HepG2 (cell line): ENCODE results near the gene EEF2. TPM values are rescaled to one million over a fixed set of nuclear protein-coding genes. Genes with fewer than 3 reads are reported as not detected.
A peak's percentile ranks its signal among the peaks of the same experiment; 100 is the strongest.

ENCODE experiments used
- ATM ChIP-seq: fragments of 450-650 bp; IDR thresholded peaks from 2 replicates; pipeline ENCODE4 v1.7.1; 2017; ENCODE audit warnings: mild to moderate bottlenecking, borderline replicate concordance
- E2F5 ChIP-seq: sonication (generic); formaldehyde crosslinking; conservative IDR thresholded peaks from 2 replicates; pipeline ENCODE4 v1.4.0; 2020; ENCODE audit warnings: missing genetic modification reagents
- ELF3 ChIP-seq: IDR thresholded peaks from 2 replicates; pipeline ENCODE4 v1.6.1; 2016; ENCODE audit warnings: missing genetic modification reagents, missing compliant biosample characterization
- GPBP1L1 ChIP-seq: sonication (generic); formaldehyde crosslinking; IDR thresholded peaks from 2 replicates; pipeline ENCODE4 v1.5.0; 2020; ENCODE audit warnings: mild to moderate bottlenecking, missing genetic modification reagents
- KLF11 ChIP-seq: IDR thresholded peaks from 2 replicates; pipeline ENCODE4 v1.6.1; 2016; ENCODE audit warnings: missing compliant biosample characterization
- POLR2A ChIP-seq, 2 experiments: IDR thresholded peaks; 2 replicates each; pipeline ENCODE4 v1.6.1; 2011; ENCODE audit warnings: low read depth in 2 of 2, low read length in 2 of 2, mild to moderate bottlenecking in 1 of 2, moderate library complexity in 1 of 2; ENCODE audit not compliant: insufficient read depth in 1 of 2
- POLR2AphosphoS5 ChIP-seq: IDR thresholded peaks from 2 replicates; pipeline ENCODE4 v1.6.1; 2012; ENCODE audit warnings: low read depth, low read length
- ZBTB2 ChIP-seq: sonication (generic); formaldehyde crosslinking; IDR thresholded peaks from 2 replicates; pipeline ENCODE4 v1.8.0; 2022; ENCODE audit warnings: low read depth, missing genetic modification reagents
- ZBTB49 ChIP-seq: sonication (generic); formaldehyde crosslinking; IDR thresholded peaks from 2 replicates; pipeline ENCODE4 v1.4.0; 2020; ENCODE audit warnings: missing genetic modification reagents, borderline replicate concordance
- ZMYM2 ChIP-seq: sonication (generic); formaldehyde crosslinking; IDR thresholded peaks from 2 replicates; pipeline ENCODE4 v1.8.0; 2022; ENCODE audit warnings: mild to moderate bottlenecking, missing genetic modification reagents
- ZMYM3 ChIP-seq: sonication (generic); formaldehyde crosslinking; IDR thresholded peaks from 2 replicates; pipeline ENCODE4 v1.5.1; 2020; ENCODE audit warnings: mild to moderate bottlenecking, missing genetic modification reagents
- ZNF333 ChIP-seq: sonication (generic); formaldehyde crosslinking; IDR thresholded peaks from 2 replicates; pipeline ENCODE4 v1.4.0; 2020; ENCODE audit warnings: mild to moderate bottlenecking, missing genetic modification reagents, borderline replicate concordance
- ZNF407 ChIP-seq: sonication (generic); formaldehyde crosslinking; IDR thresholded peaks from one replicate; pipeline ENCODE4 v1.5.1; 2020; ENCODE audit warnings: mild to moderate bottlenecking, missing genetic modification reagents; ENCODE audit errors: not compliant biosample characterization
- ZNF44 ChIP-seq: sonication (generic); formaldehyde crosslinking; IDR thresholded peaks from 2 replicates; pipeline ENCODE4 v1.5.1; 2020; ENCODE audit warnings: mild to moderate bottlenecking, missing genetic modification reagents
- ZNF460 ChIP-seq: sonication (generic); formaldehyde crosslinking; IDR thresholded peaks from 2 replicates; pipeline ENCODE4 v1.5.1; 2020; ENCODE audit warnings: missing genetic modification reagents, mild to moderate bottlenecking, borderline replicate concordance
- ZNF7 ChIP-seq: IDR thresholded peaks from 2 replicates; pipeline ENCODE4 v1.6.1; 2016; ENCODE audit warnings: missing biosample characterization, missing genetic modification reagents
- polyA plus RNA-seq, 8 experiments: library from polyadenylated mRNA; depleted of rRNA in 3 of 8; stranded (reverse) in 7 of 8; unstranded in 1 of 8; fragments of >200 nt; fragmentation: Illumina TruSeq in 4 of 8; extraction: Trizol in 4 of 8; gene quantifications; 2 replicates each; pipeline versions ENCODE4 v1.2.1 to v1.2.3, GENCODE V29; 2011 to 2016; ENCODE audit warnings: low read depth in 4 of 8, missing spikeins in 1 of 8, mixed read lengths in 1 of 8; ENCODE audit not compliant: insufficient read depth in 1 of 8
- total RNA-seq, 5 experiments: library from RNA; depleted of rRNA; stranded (reverse); fragments of >200 nt; fragmentation: Illumina TruSeq; extraction: Trizol; gene quantifications; 2 replicates each; pipeline ENCODE4 v1.2.3, GENCODE V29; 2016; ENCODE audit warnings: low read depth in 1 of 5

EEF2 gene
- total and polyA plus RNA-seq, 2 of the 13 experiments (the other 11 are each of a cell fraction or from before 2014, with no cell fraction given), result 1,441 to 1,777 TPM

- TF ChIP-seq ZNF333 (CRISPR knock-in tag), result no peak
- no peak for TF ChIP-seq ZBTB49 (CRISPR knock-in tag)
- TF ChIP-seq ZMYM3 (CRISPR knock-in tag), result no peak
- no peak for TF ChIP-seq KLF11 (CRISPR knock-in tag)
- no peak for TF ChIP-seq GPBP1L1 (CRISPR knock-in tag)
- TF ChIP-seq ZNF7, result no peak
- TF ChIP-seq ZNF460, result no peak
- TF ChIP-seq ZNF44 (CRISPR knock-in tag), result no peak
- TF ChIP-seq ZBTB2 (CRISPR knock-in tag), result no peak
- TF ChIP-seq ZMYM2 (CRISPR knock-in tag), result no peak
- no peak for TF ChIP-seq ZNF407 (CRISPR knock-in tag)
- 0 out of 2 replicates have a peak, but pooled peaks have one; percentile 11 for TF ChIP-seq POLR2AphosphoS5
- peak; percentile 41; the same call in 1 of the 2 replicates for TF ChIP-seq ELF3
- peak in 1 of 2 experiments; percentile 32; a peak in 1 of 4 replicates for TF ChIP-seq POLR2A (IDR thresholded peaks at IDR 0.05; ENCODE audit: insufficient read depth in 1 of 2, low read depth in 2 of 2, low read length in 2 of 2)
- no peak for TF ChIP-seq ATM
- no peak for TF ChIP-seq E2F5 (CRISPR knock-in tag)
These were observed 1.2 kb downstream of the EEF2 start (continued) for GRCh38 chr19:3983936-3984583.
